Glutamatergic neuron (in vitro differentiated cells): ENCODE measurements around the gene RNF8. TPM values are rescaled to one million over a fixed set of nuclear protein-coding genes. Genes with fewer than 3 reads are reported as not detected.
"Not testable (repeated sequence)": the region's sequence is repeated elsewhere in the genome, so short reads cannot be mapped to it uniquely, and the experiment has no call there.

Experiments used
- DNase-seq: peaks from one replicate; pipeline ENCODE4 v3.0.0; 2022
- H3K27ac Mint-ChIP-seq: one replicate; pipeline ENCODE4 v1.8.0; 2020; ENCODE audit warnings: mild to moderate bottlenecking, mixed read lengths, inconsistent platforms; ENCODE audit not compliant: unreplicated experiment
- H3K27me3 Mint-ChIP-seq: one replicate; pipeline ENCODE4 v1.8.0; 2020; ENCODE audit warnings: mild to moderate bottlenecking, moderate library complexity, mixed read lengths, inconsistent platforms; ENCODE audit not compliant: unreplicated experiment
- H3K36me3 Mint-ChIP-seq: one replicate; pipeline ENCODE4 v1.8.0; 2020; ENCODE audit warnings: mild to moderate bottlenecking, mixed read lengths, inconsistent platforms; ENCODE audit not compliant: unreplicated experiment
- H3K4me1 Mint-ChIP-seq: one replicate; pipeline ENCODE4 v1.8.0; 2020; ENCODE audit warnings: mild to moderate bottlenecking, low read depth, mixed read lengths, inconsistent platforms; ENCODE audit not compliant: unreplicated experiment
- H3K4me3 Mint-ChIP-seq: one replicate; pipeline ENCODE4 v1.8.0; 2020; ENCODE audit warnings: mild to moderate bottlenecking, mixed read lengths, inconsistent platforms; ENCODE audit not compliant: unreplicated experiment
- H3K9me3 Mint-ChIP-seq: one replicate; pipeline ENCODE4 v1.8.0; 2020; ENCODE audit warnings: mild to moderate bottlenecking, moderate library complexity, mixed read lengths, inconsistent platforms; ENCODE audit not compliant: unreplicated experiment
- total RNA-seq: library from RNA; stranded (reverse); fragmentation: NEBNext Ultra II Directional; extraction: Animal tissue kit (Norgen Biotek cat#: 25700); gene quantifications from one replicate; pipeline ENCODE4 v1.2.1, GENCODE V29; 2021; ENCODE audit not compliant: unreplicated experiment
- TF ChIP-seq, protein P1 (sequence below): fragments of 200-600 bp; sonication (generic); IDR thresholded peaks from one replicate; pipeline ENCODE4 v1.5.0; 2021; ENCODE audit not compliant: partially characterized antibody, unreplicated experiment

Gene RNF8
- total RNA-seq, 1 donor from 2014 or later: 21.0 TPM

GRCh38 chr6:37441651-37442050 is 87.9 kb downstream of the RNF8 start:
- TF ChIP-seq, protein P1, sequence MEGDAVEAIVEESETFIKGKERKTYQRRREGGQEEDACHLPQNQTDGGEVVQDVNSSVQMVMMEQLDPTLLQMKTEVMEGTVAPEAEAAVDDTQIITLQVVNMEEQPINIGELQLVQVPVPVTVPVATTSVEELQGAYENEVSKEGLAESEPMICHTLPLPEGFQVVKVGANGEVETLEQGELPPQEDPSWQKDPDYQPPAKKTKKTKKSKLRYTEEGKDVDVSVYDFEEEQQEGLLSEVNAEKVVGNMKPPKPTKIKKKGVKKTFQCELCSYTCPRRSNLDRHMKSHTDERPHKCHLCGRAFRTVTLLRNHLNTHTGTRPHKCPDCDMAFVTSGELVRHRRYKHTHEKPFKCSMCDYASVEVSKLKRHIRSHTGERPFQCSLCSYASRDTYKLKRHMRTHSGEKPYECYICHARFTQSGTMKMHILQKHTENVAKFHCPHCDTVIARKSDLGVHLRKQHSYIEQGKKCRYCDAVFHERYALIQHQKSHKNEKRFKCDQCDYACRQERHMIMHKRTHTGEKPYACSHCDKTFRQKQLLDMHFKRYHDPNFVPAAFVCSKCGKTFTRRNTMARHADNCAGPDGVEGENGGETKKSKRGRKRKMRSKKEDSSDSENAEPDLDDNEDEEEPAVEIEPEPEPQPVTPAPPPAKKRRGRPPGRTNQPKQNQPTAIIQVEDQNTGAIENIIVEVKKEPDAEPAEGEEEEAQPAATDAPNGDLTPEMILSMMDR: no peak
- H3K27ac Mint-ChIP-seq: no peak overlapping the region

DNA sequence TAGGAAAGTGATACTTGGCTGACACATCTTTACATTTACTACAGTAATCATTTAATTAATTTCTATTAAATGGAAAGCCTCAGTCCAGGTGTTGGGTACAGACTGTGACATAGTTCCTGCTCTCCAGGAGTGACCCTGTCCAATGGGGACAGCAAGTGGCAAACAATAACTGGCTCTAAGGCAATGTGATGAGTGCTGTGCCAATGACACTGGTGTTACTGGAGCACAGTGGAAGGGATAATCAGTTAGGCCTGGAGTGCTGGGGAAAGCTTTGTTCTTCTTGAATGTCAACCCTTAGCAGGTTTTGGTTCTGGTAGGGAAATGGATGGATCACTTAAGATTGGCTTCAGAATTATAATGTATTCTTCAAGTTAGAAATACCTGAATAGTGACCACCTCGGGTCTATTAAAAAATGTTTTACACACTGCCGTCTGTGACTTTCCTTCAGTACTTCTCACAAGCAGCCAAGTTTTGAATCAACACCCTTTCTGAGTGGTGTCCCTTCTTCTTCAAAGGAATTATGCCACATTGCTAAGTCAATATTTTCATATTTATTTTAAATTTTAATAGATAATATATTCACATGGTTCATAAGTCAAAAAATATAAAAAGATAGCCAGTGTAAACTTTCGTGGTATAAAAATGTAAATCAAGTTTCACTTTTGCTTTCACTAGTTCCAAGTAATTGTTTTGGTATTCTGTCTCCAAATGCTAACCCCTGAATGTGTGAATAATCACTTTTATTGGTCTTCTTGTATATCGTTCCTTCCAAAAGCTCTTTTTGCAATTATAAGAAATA is 88.8 kb downstream of the RNF8 start:
- no peaks in the 10 kb centered on the region for H3K36me3 Mint-ChIP-seq
- H3K4me1 Mint-ChIP-seq: no peaks in the 10 kb centered on the region
- DNase-seq: no peak
- no peak overlapping the region for H3K27ac Mint-ChIP-seq
- peaks cover 1% of the 10 kb centered on the region for H3K27me3 Mint-ChIP-seq
- H3K4me3 Mint-ChIP-seq: no peak overlapping the region
- no peaks in the 10 kb centered on the region for H3K9me3 Mint-ChIP-seq
- TF ChIP-seq, protein P1: no peak

More at GRCh38 chr6:37441651-37442050, 87.9 kb downstream of the RNF8 start:
- H3K9me3 Mint-ChIP-seq: no peaks in the 10 kb centered on the region
- peaks cover 1% of the 10 kb centered on the region for H3K27me3 Mint-ChIP-seq
- H3K4me3 Mint-ChIP-seq: no peak overlapping the region
- DNase-seq: no peak
- peaks cover 2% of the 10 kb centered on the region for H3K4me1 Mint-ChIP-seq
- no peaks in the 10 kb centered on the region for H3K36me3 Mint-ChIP-seq

- not testable (repeated sequence) for H3K27me3 Mint-ChIP-seq, DNase-seq, H3K4me1 Mint-ChIP-seq, H3K4me3 Mint-ChIP-seq, H3K36me3 Mint-ChIP-seq, H3K27ac Mint-ChIP-seq, H3K9me3 Mint-ChIP-seq
Observed at GRCh38 chr6:37443216-37443542, 89.4 kb downstream of the RNF8 start.

Other genes with a start within 250 kb of the RNF8 start
- gene PIM1, start 183.8 kb upstream of the RNF8 start, total RNA-seq: 22.7 TPM
- gene TBC1D22B, start 96.2 kb upstream of the RNF8 start, total RNA-seq: 10.2 TPM
- gene TMEM217, start 95.8 kb upstream of the RNF8 start, total RNA-seq: not detected
- gene CMTR1, start 79.2 kb downstream of the RNF8 start, total RNA-seq: 61.6 TPM
- 58.4 TPM for gene CCDC167, start 145.9 kb downstream of the RNF8 start, total RNA-seq